Adrenal gland (tissue), 12 donors: ENCODE measurements around the gene NEDD9. TPM values are rescaled to one million over a fixed set of nuclear protein-coding genes. Genes with fewer than 3 reads are reported as not detected.

Experiments used
- DNase-seq, 7 donors: peaks; one replicate each; pipeline ENCODE4 v3.0.0-alpha.2; 2019 to 2020
- H3K27ac ChIP-seq, 5 donors: fragments of 200-600 bp; sonication (generic) in 4 of 5; 1 replicate in 3 of 5; 2 replicates in 2 of 5; pipeline versions ENCODE4 v1.5.1 to v1.8.0; 2016 to 2020; ENCODE audit warnings: mild to moderate bottlenecking in 1 of 5
- H3K27me3 ChIP-seq: fragments of 200-600 bp; 2 replicates; pipeline ENCODE4 v1.8.0; 2021
- H3K36me3 ChIP-seq, 2 donors: fragments of 200-600 bp; replicated peaks in 1 of 2; 1 replicate in 1 of 2; 2 replicates in 1 of 2; pipeline versions ENCODE4 v1.5.1 to v1.8.0; 2018 to 2022
- H3K4me1 ChIP-seq, 2 donors: fragments of 200-600 bp; replicated peaks in 1 of 2; 1 replicate in 1 of 2; 2 replicates in 1 of 2; pipeline versions ENCODE4 v1.5.1 to v1.8.0; 2018 to 2021
- H3K4me3 ChIP-seq, 4 donors: fragments of 200-600 bp; sonication (generic) in 3 of 4; one replicate each; pipeline ENCODE4 v1.5.1; 2016 to 2018
- H3K9me3 ChIP-seq, 3 donors: fragments of 200-600 bp; sonication (generic) in 1 of 3; replicated peaks in 1 of 3; 1 replicate in 2 of 3; 2 replicates in 1 of 3; pipeline versions ENCODE4 v1.5.1 to v1.8.0; 2016 to 2021
- POLR2A ChIP-seq, 2 donors: fragments of 450-650 bp; IDR thresholded peaks; one replicate each; pipeline ENCODE4 v1.6.1; 2017; ENCODE audit warnings: antibody characterized with exemption in 2 of 2, mild to moderate bottlenecking in 2 of 2, moderate library complexity in 1 of 2
- WGBS, 4 donors: extraction: QIAGEN DNeasy Blood & Tissue Kit in 2 of 4; methylation state at CpG; one replicate each; pipeline versions ENCODE4 v1.1.5 to v1.1.7; 2013 to 2017; 5-methylcytosine and 5-hydroxymethylcytosine counted together
- intact Hi-C, 2 donors: fragments of 100-400 bp; cut with DNase I; formaldehyde crosslinking; loops; one replicate each; pipeline versions ENCODE4 v1.14.1 to v1.15.0; 2022 to 2023
- polyA plus RNA-seq, 3 donors: library from polyadenylated mRNA; stranded (reverse); fragments of 200-250 nt in 2 of 3; fragments of 350-450 nt in 1 of 3; fragmentation: Illumina TruSeq in 1 of 3; extraction: RNeasy Lipid Tissue Mini Kit (QIAGEN cat#74804) in 1 of 3; gene quantifications; one replicate each; pipeline ENCODE4 v1.2.3, GENCODE V29; 2013 to 2014
- total RNA-seq, 9 donors: library from RNA; depleted of rRNA in 4 of 9; stranded (reverse); fragments of >200 nt in 4 of 9; fragments of 120-200 nt in 1 of 9; fragmentation: NEBNext Ultra II Directional in 1 of 9; extraction: Animal tissue kit (Norgen Biotek cat#: 25700) in 1 of 9; gene quantifications; one replicate each; pipeline versions ENCODE4 v1.1.0 to v1.2.4, GENCODE V29; 2013 to 2023
- TF ChIP-seq, protein P1 (sequence below), 6 experiments: fragments of 450-650 bp in 4 of 6; fragments of 200-600 bp in 2 of 6; sonication (generic) in 1 of 6; IDR thresholded peaks; 1 replicate in 5 of 6; 2 replicates in 1 of 6; pipeline versions ENCODE4 v1.5.1 to v1.8.0; 2016 to 2021; ENCODE audit warnings: antibody characterized with exemption in 6 of 6, mild to moderate bottlenecking in 2 of 6, moderate library complexity in 1 of 6
- donor health status: healthy with polysubstance abuse.
- donor health status: Bipolar disorder and iron deficiency.
- donor health status: DM: yes; HTN: yes; CAD: no.
- donor health status: DM: no; HTN: no; CAD: no.
- donor health status: DM: no; HTN: no; CAD: no.
- donor health status: DM: yes; HTN: yes; CAD: no.

NEDD9 gene
- total and polyA plus RNA-seq, 12 donors = 6.6 to 47.9 (median 13.5) TPM

DNA sequence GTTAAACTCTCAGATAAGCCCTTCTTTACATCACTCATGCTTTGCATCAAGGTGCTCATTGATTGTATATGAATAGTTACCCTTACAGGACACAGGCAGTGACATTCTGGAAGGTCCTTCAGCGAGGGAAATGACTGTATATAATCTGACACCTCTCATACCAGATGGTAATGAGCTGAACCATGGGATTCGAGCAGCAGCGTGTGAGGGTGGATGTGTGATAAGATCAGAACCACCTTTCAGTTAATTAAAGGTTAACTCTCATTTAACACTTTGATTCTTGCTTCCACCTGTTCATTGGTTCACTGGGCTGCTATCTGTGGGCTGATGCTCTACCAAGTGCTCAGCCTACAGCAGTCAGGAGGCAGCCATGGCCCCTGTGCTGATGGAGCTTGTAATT lies 24.2 kb downstream of the NEDD9 start:
- no peaks in the 10 kb centered on the region for H3K27me3 ChIP-seq
- 87 to 100% (median 91%) methylated on average over 3 of the region's 3 CpGs for WGBS, 4 donors
- no peak for DNase-seq
- intact Hi-C loops = no loop called here
- peaks cover 0 to 21% of the 10 kb centered on the region in 2 donors for H3K4me1 ChIP-seq
- TF ChIP-seq, protein P1, sequence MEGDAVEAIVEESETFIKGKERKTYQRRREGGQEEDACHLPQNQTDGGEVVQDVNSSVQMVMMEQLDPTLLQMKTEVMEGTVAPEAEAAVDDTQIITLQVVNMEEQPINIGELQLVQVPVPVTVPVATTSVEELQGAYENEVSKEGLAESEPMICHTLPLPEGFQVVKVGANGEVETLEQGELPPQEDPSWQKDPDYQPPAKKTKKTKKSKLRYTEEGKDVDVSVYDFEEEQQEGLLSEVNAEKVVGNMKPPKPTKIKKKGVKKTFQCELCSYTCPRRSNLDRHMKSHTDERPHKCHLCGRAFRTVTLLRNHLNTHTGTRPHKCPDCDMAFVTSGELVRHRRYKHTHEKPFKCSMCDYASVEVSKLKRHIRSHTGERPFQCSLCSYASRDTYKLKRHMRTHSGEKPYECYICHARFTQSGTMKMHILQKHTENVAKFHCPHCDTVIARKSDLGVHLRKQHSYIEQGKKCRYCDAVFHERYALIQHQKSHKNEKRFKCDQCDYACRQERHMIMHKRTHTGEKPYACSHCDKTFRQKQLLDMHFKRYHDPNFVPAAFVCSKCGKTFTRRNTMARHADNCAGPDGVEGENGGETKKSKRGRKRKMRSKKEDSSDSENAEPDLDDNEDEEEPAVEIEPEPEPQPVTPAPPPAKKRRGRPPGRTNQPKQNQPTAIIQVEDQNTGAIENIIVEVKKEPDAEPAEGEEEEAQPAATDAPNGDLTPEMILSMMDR (IDR thresholded peaks at IDR 0.05) = no peak
- TF ChIP-seq POLR2A (IDR thresholded peaks at IDR 0.05) = no peak
- H3K4me3 ChIP-seq = no peak overlapping the region
- H3K9me3 ChIP-seq = no peaks in the 10 kb centered on the region
- no peak overlapping the region for H3K27ac ChIP-seq
- H3K36me3 ChIP-seq = peaks cover 0 to 5% of the 10 kb centered on the region in 2 donors

DNA sequence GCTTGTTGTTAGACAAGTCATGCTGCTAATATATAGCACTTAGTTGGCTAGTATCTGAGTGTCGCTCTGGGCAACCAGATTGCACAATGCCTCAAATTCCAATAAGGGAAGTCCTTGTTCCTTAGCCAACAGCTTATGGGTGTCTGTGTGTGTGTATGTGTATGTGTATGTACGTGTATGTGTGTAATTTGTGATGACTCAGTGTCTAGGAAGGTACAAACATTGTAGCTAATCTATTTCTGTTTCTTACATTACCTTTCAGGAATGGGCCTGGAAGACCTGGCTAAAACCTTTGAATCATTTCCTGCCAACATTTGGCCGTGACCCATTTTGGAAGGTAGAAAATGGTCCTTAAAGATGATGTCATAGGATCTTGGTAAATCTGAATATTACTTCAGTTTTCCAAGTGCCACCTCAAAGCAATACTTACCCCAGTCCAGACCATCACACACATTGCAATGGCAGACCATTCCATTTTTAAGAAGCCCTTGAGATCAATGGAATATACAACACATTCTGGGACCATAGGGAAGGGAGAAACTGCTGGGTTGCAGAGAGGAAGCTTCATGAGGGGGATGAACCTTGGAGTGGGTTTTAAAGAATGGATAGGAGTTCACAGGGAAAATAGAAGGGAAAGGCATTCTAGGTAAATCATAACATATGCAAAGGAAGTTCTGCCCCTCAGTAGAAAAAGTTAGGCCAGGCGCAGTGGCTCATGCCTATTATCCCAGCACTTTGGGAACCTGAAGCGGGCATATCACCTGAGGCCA lies 25.1 kb downstream of the NEDD9 start:
- peak; percentile 51 to 86 (median 71) for DNase-seq
- no peaks in the 10 kb centered on the region for H3K27me3 ChIP-seq
- no peaks in the 10 kb centered on the region for H3K9me3 ChIP-seq
- H3K36me3 ChIP-seq = peaks cover 0 to 5% of the 10 kb centered on the region in 2 donors
- H3K4me1 ChIP-seq = peaks cover 0 to 18% of the 10 kb centered on the region in 2 donors
- 55 to 60% (median 58%) methylated on average over 5 of the region's 5 CpGs for WGBS, 4 donors
- TF ChIP-seq, protein P1 (IDR thresholded peaks at IDR 0.05) = no peak
- TF ChIP-seq POLR2A (IDR thresholded peaks at IDR 0.05) = no peak
- H3K4me3 ChIP-seq = no peak overlapping the region
- intact Hi-C loops = no loop called here
- H3K27ac ChIP-seq = peak overlapping the region in 2 of 5 donors; percentile 53 to 66

DNA sequence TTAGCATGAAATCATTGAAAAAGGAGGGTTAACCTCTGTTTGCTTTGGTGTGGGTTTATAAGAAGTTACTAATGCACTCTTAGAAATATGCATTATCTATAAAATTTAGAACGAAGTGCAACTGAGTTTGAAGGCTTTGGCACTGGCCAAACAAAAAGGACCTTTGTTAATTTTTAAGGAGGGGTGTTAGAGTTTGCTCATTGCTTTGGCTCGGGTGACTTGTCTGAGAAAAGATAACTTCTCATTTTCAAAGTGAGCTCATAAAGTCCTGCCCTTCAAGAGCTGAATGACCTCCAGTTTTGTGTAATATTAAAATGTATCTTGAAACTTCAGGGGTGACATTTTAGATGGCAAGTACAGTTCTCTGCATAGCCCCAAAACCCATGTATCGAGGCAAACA lies 25.9 kb downstream of the NEDD9 start:
- 60 to 64% (median 61%) methylated on average over 3 of the region's 3 CpGs for WGBS, 4 donors
- H3K27ac ChIP-seq = peak overlapping the region in 2 of 5 donors; percentile 53 to 66
- H3K4me3 ChIP-seq = no peak overlapping the region
- H3K36me3 ChIP-seq = peaks cover 0 to 5% of the 10 kb centered on the region in 2 donors
- intact Hi-C loops = no loop called here
- no peak for TF ChIP-seq POLR2A (IDR thresholded peaks at IDR 0.05)
- TF ChIP-seq, protein P1 (IDR thresholded peaks at IDR 0.05) = no peak
- H3K9me3 ChIP-seq = no peaks in the 10 kb centered on the region
- H3K27me3 ChIP-seq = no peaks in the 10 kb centered on the region
- DNase-seq = no peak
- H3K4me1 ChIP-seq = peaks cover 0 to 23% of the 10 kb centered on the region in 2 donors

DNA sequence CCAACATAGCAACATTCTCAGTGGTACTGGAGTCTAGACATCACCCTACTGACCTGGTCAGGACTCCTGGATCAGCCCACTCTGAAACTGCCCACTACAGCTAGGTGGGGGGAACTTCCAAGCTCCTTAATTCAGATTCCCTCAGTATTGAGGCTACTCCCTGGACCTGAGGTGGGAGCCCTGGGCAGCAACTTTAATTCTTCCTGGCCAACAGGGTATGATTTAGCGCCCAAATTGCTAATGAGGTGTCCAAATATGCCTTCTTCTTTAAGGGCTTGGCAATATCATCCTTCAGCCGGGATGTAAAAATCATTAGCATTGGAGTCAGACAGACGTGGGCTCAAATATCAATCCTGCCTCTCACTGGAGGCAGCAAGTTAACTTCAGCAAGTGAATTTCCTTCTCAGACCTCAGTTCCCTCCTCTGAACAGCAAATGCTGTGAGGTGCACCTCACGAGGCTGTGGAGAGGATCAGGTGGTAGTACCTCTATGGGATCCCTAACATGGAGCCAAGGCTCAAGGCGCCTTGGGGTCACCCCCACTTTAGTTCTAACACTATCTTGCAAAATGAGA lies 27.6 kb downstream of the NEDD9 start:
- 90 to 95% (median 92%) methylated on average over 5 of the region's 5 CpGs for WGBS, 4 donors
- H3K36me3 ChIP-seq = no peaks in the 10 kb centered on the region

More for the DNA sequence above, 27.6 kb downstream of the NEDD9 start:
- Histone ChIP-seq H3K9me3 (no peaks in the 10 kb centered on the region), H3K27me3 (no peaks in the 10 kb centered on the region), H3K4me1 (peaks cover 0 to 23% of the 10 kb centered on the region in 2 donors), H3K4me3 (no peak overlapping the region), H3K27ac (no peak overlapping the region)
- intact Hi-C loops = no loop called here
- TF ChIP-seq, protein P1 (IDR thresholded peaks at IDR 0.05) = no peak
- TF ChIP-seq POLR2A (IDR thresholded peaks at IDR 0.05) = no peak
- DNase-seq = no peak
